OCI-LY7 (cell line): ENCODE results near the gene CCDC117.

ENCODE experiments used
- CTCF ChIP-seq: fragments of 200-600 bp; sonication (generic); conservative IDR thresholded peaks from 2 replicates; pipeline ENCODE4 v1.5.1; 2014; ENCODE audit warnings: mild to moderate bottlenecking, antibody characterized with exemption, low read length, moderate library complexity, mixed read lengths
- EZH2phosphoT487 ChIP-seq: fragments of 200-600 bp; sonication (generic); IDR thresholded peaks from 2 replicates; pipeline ENCODE4 v1.6.1; 2018; ENCODE audit warnings: low read depth, borderline replicate concordance, mild to moderate bottlenecking, mixed run types, antibody characterized with exemption, low read length, moderate library complexity, mixed read lengths

- no peak for TF ChIP-seq CTCF
- TF ChIP-seq EZH2phosphoT487 = no peak
Observed at GRCh38 chr22:28730179-28730578, 42.3 kb upstream of the CCDC117 start.
